ENCODE results near the gene ADGRD1.
A peak's percentile ranks its signal among the peaks of the same experiment; 100 is the strongest.

ADGRD1 gene

GRCh38 chr12:131093971-131094830 is 140.5 kb downstream of the ADGRD1 start:
- DNase-seq, result peak; percentile 50

- DNase-seq, result peak; percentile 57
Measured at GRCh38 chr12:131094831-131095805, 141.4 kb downstream of the ADGRD1 start.

GRCh38 chr12:131095826-131096680 is 142.3 kb downstream of the ADGRD1 start:
- peak; percentile 56 for DNase-seq

- DNase-seq, result peak; percentile 43
Measured at GRCh38 chr12:131096681-131097181, 143.0 kb downstream of the ADGRD1 start.

GRCh38 chr12:131097202-131098177 is 143.8 kb downstream of the ADGRD1 start:
- DNase-seq, result peak; percentile 59

- peak; percentile 42 for DNase-seq
Measured at GRCh38 chr12:131098178-131098981, 144.7 kb downstream of the ADGRD1 start.

- DNase-seq, result peak; percentile 4
Measured at GRCh38 chr12:131100031-131100674, 146.4 kb downstream of the ADGRD1 start.

- DNase-seq, result peak; percentile 39
Measured at GRCh38 chr12:131101006-131101405, 147.3 kb downstream of the ADGRD1 start.

GRCh38 chr12:131101703-131102492 is 148.2 kb downstream of the ADGRD1 start:
- DNase-seq, result peak; percentile 38

GRCh38 chr12:131102493-131102931 is 148.8 kb downstream of the ADGRD1 start:
- DNase-seq, result no peak

GRCh38 chr12:131102991-131103668 is 149.4 kb downstream of the ADGRD1 start:
- peak; percentile 47 for DNase-seq

- peak; percentile 39 for DNase-seq
Measured at GRCh38 chr12:131103669-131104462, 150.2 kb downstream of the ADGRD1 start.

- DNase-seq, result peak; percentile 92
Measured at GRCh38 chr12:131104463-131105350, 151.0 kb downstream of the ADGRD1 start.

- no peak for DNase-seq
Measured at GRCh38 chr12:131105351-131105735, 151.6 kb downstream of the ADGRD1 start.

- DNase-seq, result peak; percentile 83
Measured at GRCh38 chr12:131105736-131106348, 152.1 kb downstream of the ADGRD1 start.

Data from activated effector memory CD4-positive, alpha-beta T cell treated with anti-CD3 and anti-CD28 coated beads, Interleukin-2, amount 50 U/mL, for 16 hours (primary cell).